ENCODE measurements around the gene MCUR1.

DNA sequence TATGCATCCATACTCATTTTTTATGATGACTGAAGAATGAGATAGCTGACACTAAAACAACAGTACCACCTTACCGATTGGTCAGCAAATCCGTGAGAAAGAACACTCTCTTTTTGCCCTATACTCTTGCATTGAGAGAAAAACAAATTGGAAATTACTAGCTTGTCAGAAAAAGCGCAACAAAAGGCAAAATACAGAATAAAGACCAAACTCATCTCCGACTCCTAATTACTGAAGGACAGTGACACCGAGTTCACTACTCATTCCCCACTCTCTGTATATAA is 2.1 kb downstream of the MCUR1 start:
- TF ChIP-seq CTCF (IDR thresholded peaks at IDR 0.05) (no peak), POLR2A (IDR thresholded peaks at IDR 0.05) (no peak)

Data from heart left ventricle (tissue), 13 donors.